Ramos (cell line): Measurements from ENCODE around the gene WASF2.

ENCODE experiments used
- in situ Hi-C: fragments of 300-500 bp; cut with MboI; formaldehyde crosslinking; loops from one replicate; pipeline ENCODE4 v1.14.3; 2022; ENCODE audit warnings: low sequenced_read_pairs; ENCODE audit not compliant: unreplicated experiment

Gene WASF2

GRCh38 chr1:27522432-27523336 is 32.7 kb upstream of the WASF2 start:
- in situ Hi-C loops = no loop called here

GRCh38 chr1:27521861-27522431 is 32.0 kb upstream of the WASF2 start:
- in situ Hi-C loops = no loop called here

GRCh38 chr1:27521336-27521831 is 31.4 kb upstream of the WASF2 start:
- in situ Hi-C loops = no loop called here

- in situ Hi-C loops = no loop called here
These were observed 30.7 kb upstream of the WASF2 start for GRCh38 chr1:27520651-27521050.

GRCh38 chr1:27519331-27520258 is 29.6 kb upstream of the WASF2 start:
- in situ Hi-C loops = no loop called here

GRCh38 chr1:27518808-27519207 is 28.8 kb upstream of the WASF2 start:
- in situ Hi-C loops = no loop called here

- in situ Hi-C loops = no loop called here
These were observed 28.1 kb upstream of the WASF2 start for GRCh38 chr1:27517907-27518718.

GRCh38 chr1:27517301-27517700 is 27.3 kb upstream of the WASF2 start:
- in situ Hi-C loops = no loop called here

GRCh38 chr1:27515626-27516025 is 25.7 kb upstream of the WASF2 start:
- in situ Hi-C loops = no loop called here

GRCh38 chr1:27513958-27514357 is 24.0 kb upstream of the WASF2 start:
- in situ Hi-C loops = no loop called here

- in situ Hi-C loops = no loop called here
These were observed 23.6 kb upstream of the WASF2 start for GRCh38 chr1:27513528-27513927.

GRCh38 chr1:27509127-27510080 is 19.4 kb upstream of the WASF2 start:
- in situ Hi-C loops = no loop called here

- in situ Hi-C loops = no loop called here
These were observed 18.1 kb upstream of the WASF2 start for GRCh38 chr1:27507960-27508665.

- in situ Hi-C loops = no loop called here
These were observed 16.7 kb upstream of the WASF2 start for GRCh38 chr1:27506703-27507102.

GRCh38 chr1:27505420-27505680 is 15.4 kb upstream of the WASF2 start:
- in situ Hi-C loops = no loop called here

- in situ Hi-C loops = no loop called here
These were observed 14.8 kb upstream of the WASF2 start for GRCh38 chr1:27504588-27505419.

GRCh38 chr1:27503844-27504587 is 14.0 kb upstream of the WASF2 start:
- in situ Hi-C loops = no loop called here
